GM13976 (cell line): ENCODE results near the gene CHST9.

ENCODE experiments used
- DNase-seq: peaks from one replicate; pipeline ENCODE4 v3.0.0; 2012; ENCODE audit warnings: low spot score
- in situ Hi-C: fragments of 300-500 bp; cut with MboI; formaldehyde crosslinking; loops from one replicate; pipeline ENCODE4 v1.12.0; 2022; ENCODE audit warnings: low sequenced_read_pairs, mixed read lengths, inconsistent platforms; ENCODE audit not compliant: unreplicated experiment
- TF ChIP-seq, protein P1 (sequence below): IDR thresholded peaks from 2 replicates; pipeline ENCODE4 v1.5.1; 2012; ENCODE audit warnings: borderline replicate concordance, mild to moderate bottlenecking; ENCODE audit not compliant: insufficient read depth; ENCODE audit errors: extremely low read depth, missing control alignments, control extremely low read depth

Gene CHST9

DNA sequence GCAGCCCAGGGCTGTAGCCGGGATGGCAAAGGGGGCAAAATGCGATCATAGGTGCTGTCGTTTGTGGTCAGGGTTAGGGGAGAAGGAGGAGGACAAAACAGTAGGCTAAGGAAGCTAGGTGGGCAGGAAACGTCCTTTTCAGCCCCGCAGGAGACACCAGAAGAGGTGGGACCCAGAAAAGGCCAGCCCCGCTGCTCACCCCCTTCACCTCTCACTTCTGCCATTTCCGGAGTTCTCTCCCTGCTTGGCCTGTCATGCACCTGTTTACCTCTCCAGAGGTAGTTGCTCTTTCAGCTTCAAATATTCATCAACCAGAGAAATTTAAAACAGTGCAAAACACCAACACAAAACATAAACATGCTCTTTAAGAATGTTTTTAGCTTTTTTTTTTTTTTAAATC, 320.4 kb downstream of the CHST9 start:
- in situ Hi-C loops: no loop called here
- TF ChIP-seq, protein P1, sequence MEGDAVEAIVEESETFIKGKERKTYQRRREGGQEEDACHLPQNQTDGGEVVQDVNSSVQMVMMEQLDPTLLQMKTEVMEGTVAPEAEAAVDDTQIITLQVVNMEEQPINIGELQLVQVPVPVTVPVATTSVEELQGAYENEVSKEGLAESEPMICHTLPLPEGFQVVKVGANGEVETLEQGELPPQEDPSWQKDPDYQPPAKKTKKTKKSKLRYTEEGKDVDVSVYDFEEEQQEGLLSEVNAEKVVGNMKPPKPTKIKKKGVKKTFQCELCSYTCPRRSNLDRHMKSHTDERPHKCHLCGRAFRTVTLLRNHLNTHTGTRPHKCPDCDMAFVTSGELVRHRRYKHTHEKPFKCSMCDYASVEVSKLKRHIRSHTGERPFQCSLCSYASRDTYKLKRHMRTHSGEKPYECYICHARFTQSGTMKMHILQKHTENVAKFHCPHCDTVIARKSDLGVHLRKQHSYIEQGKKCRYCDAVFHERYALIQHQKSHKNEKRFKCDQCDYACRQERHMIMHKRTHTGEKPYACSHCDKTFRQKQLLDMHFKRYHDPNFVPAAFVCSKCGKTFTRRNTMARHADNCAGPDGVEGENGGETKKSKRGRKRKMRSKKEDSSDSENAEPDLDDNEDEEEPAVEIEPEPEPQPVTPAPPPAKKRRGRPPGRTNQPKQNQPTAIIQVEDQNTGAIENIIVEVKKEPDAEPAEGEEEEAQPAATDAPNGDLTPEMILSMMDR: no peak
- DNase-seq: no peak

DNA sequence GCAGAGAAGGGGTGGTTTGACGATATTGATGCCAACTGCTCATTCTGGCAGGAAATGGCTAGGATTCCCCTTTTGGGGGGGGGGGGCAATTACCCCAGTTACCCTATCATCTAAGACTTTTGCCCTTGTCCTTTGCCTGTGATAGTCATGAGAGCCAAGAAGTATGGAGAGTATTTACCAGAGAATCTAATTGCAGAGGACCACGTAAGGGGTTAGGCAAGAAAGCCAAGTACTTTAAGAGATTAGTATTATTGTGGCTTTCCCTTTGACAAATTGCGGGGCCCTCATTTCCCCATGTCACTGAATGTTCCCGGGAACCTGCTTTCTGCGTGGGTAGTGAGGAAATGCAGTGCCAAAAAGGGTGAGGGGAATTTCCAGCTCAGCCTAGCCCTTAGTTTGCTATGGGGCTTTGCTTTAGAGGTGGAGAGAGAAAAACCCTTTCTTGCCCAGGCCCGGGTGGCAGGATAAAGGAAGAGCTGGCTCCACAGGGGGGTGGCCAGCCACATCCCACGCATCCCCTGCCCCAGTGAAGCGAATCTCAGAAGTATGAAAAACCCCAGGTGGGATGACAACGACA, 321.1 kb downstream of the CHST9 start:
- TF ChIP-seq, protein P1: no peak
- DNase-seq: no peak
- in situ Hi-C loops: no loop called here

DNA sequence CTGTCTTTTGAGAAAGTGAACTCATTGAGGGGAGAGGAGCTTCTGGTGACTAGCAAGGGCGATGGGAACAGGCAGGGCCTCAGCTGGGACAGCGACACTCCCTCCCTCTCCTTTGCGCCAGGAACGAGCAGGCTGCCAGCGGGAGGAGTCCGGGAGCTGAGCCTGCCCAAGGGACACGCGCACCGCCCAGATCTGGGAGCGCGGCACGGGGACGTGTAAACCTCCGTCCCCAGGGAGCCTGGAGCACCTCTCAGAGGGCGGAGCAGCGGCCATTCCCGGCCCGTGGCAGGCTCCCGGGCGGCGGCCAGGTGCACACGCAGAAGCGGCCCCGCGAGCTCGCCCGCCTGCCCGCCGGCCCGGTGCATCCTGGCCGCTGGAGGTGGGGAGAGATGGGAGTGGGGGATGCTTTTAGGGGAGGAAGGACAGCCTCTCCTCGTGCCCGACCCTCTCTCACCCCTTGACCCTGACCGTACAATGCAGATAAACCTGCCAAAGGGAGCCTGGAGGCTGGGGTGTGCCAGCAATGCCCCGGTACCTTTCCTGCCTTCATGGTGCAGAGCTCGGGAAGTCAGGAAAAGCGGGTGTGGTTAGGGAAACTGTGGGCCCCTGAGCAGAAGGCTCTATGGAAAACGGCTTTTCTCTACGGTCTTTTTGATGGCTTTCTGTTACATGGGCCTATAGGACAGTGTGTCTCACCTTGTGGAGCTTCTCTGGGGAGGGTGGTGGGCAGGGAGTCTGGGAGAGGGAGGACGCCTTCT, 321.8 kb downstream of the CHST9 start:
- DNase-seq: no peak
- TF ChIP-seq, protein P1: no peak
- in situ Hi-C loops: no loop called here

DNA sequence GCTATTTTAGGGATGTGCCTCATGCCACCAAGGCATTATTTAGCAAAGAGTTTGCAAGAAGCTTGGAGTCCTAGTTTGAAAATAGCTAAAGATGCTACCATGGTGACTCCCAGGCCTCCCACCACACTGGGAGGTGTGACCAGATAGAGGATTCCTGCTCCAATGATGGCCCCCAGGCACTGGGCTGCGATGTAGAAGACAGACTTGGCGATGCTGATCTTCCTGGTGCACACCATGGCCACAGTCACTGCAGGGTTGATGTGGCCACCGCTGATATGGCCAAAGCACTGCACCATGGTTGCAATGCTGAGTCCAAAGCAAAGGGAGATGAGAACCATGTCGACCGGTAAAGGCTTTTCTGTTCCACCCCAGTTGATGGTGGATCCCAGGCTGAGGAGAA, 323.0 kb downstream of the CHST9 start:
- in situ Hi-C loops: no loop called here
- TF ChIP-seq, protein P1: no peak
- DNase-seq: no peak
